Astrocyte of the cerebellum (primary cell): ENCODE results near the gene NDUFA11.

Experiments used
- DNase-seq: peaks from one replicate; pipeline ENCODE4 v3.0.0-alpha.2; 2011; ENCODE audit warnings: low read depth
- H3K4me3 ChIP-seq: 2 replicates; pipeline ENCODE4 v1.5.1; 2011; ENCODE audit warnings: mild to moderate bottlenecking, low read depth, low read length, moderate library complexity
- in situ Hi-C: cut with HindIII; loops from 2 replicates; pipeline ENCODE4 v1.10.0; 2017; ENCODE audit warnings: low sequenced_read_pairs
- TF ChIP-seq, protein P1 (sequence below): IDR thresholded peaks from 2 replicates; pipeline ENCODE4 v1.5.1; 2012; ENCODE audit warnings: low read length, low read depth, moderate library complexity, mild to moderate bottlenecking; ENCODE audit errors: missing control alignments

NDUFA11 gene

GRCh38 chr19:5932609-5933262, 29.1 kb upstream of the NDUFA11 start:
- in situ Hi-C loops: loop anchor here (5.0 kb wide), 1 partner anchor 35 kb away; no protein-coding TSS in a partner anchor
- H3K4me3 ChIP-seq: no peak overlapping the region
- DNase-seq: no peak
- TF ChIP-seq, protein P1, sequence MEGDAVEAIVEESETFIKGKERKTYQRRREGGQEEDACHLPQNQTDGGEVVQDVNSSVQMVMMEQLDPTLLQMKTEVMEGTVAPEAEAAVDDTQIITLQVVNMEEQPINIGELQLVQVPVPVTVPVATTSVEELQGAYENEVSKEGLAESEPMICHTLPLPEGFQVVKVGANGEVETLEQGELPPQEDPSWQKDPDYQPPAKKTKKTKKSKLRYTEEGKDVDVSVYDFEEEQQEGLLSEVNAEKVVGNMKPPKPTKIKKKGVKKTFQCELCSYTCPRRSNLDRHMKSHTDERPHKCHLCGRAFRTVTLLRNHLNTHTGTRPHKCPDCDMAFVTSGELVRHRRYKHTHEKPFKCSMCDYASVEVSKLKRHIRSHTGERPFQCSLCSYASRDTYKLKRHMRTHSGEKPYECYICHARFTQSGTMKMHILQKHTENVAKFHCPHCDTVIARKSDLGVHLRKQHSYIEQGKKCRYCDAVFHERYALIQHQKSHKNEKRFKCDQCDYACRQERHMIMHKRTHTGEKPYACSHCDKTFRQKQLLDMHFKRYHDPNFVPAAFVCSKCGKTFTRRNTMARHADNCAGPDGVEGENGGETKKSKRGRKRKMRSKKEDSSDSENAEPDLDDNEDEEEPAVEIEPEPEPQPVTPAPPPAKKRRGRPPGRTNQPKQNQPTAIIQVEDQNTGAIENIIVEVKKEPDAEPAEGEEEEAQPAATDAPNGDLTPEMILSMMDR: no peak

DNA sequence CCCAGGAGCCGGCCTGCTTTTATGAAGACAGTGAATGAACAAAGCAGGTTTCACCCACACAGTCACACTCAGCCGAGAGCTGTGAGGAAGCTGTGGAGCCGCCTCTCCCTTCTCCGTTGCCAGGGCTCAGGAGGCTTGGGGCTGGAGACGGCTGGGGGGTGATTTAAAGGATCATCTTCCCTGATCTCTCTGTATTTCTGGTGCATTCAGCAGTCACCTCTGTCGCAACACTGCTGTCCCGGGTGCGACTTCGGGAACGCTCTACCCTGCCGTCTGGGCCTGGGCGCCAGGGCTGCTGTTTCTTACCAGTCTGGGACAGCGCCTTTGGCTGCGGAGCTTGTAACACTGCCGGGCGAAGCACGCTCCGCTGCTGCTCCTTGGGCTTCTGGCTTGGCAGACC, 28.6 kb upstream of the NDUFA11 start:
- no peak for DNase-seq
- no peak overlapping the region for H3K4me3 ChIP-seq
- TF ChIP-seq, protein P1: no peak
- in situ Hi-C loops: loop anchor here (5.0 kb wide), 1 partner anchor 35 kb away; no protein-coding TSS in a partner anchor

DNA sequence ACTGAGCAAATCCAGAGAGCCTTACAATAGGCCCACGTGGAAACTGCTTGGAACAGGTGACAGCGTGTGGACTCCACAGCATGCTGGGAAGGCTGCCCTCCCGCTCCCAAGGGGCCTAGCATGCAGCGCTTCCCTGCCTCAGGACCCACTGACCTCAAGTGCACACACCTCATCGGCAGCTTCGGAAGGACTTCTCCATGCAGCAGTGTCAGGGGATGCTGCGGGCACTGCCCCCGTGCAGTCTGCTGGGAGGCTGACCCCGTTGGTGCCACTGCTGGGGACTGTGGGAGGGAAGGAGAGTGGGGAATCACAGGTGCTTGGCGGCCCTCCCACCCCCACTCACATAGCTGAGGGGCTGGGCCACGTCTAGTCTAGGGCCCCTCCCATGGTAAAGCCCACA, 27.7 kb upstream of the NDUFA11 start:
- no peak for DNase-seq
- H3K4me3 ChIP-seq: no peak overlapping the region
- TF ChIP-seq, protein P1: no peak
- in situ Hi-C loops: loop anchor here (5.0 kb wide), 1 partner anchor 36 kb away; no protein-coding TSS in a partner anchor

DNA sequence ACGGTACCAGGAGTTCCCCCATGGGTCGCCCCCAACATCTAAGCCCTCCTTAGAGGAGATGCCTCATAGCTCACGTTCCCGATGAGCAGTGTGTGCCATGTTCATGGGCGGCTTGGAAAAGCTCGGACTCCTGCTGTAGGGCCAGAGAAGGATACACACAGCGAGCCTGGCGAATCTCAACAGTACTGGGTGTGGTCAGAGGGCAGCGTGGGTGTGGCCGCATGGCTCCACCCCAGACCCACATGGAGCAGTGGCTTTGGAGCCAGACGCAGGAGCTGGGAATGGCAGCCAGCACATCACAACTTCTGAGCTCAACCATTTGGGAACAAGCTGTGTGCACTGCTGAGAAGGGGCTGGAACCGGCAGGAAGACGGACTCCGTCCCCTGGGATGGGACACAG, 26.0 kb upstream of the NDUFA11 start:
- H3K4me3 ChIP-seq: no peak overlapping the region
- DNase-seq: no peak
- in situ Hi-C loops: loop anchor here (5.0 kb wide), 1 partner anchor 38 kb away; no protein-coding TSS in a partner anchor
- TF ChIP-seq, protein P1: no peak

DNA sequence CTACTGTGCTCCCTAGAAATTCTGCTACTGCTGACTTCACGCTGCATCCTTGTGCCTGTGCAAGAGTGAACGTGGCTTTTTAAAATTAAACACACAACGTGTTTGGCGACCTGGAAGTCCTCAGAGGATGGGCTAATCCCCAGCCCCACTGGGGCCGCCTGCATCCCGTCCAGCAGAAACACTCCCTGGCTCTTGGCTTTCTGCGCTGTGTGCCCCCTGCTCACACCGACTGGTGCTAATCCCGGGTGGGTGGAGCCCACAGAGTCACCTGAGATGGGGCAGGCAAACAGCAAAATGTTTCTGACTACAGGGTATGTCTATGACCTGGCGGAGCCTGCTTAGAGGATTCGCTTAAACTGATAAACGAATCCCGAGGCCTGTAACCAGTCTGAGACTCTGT, 25.6 kb upstream of the NDUFA11 start:
- TF ChIP-seq, protein P1: no peak
- no peak for DNase-seq
- in situ Hi-C loops: no loop called here
- H3K4me3 ChIP-seq: no peak overlapping the region

DNA sequence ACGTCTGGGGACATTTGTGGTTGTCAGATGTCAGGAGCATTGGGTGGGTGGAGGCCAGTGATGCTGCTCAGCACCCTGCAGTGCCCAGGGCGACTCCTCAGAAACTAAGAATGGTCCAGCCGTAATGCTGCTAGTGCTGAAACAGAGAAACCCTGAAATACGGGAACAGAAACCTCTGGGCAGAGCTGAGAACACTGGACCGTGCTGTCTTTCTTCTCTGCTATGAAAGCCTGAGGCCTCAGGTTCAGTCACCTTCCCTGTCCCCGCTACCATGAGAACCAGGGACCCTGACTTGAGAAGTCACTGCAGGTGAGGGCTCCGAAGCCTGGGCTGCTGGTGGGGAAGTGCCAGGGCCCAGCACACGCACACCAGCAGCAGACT, 23.8 kb upstream of the NDUFA11 start:
- TF ChIP-seq, protein P1: no peak
- in situ Hi-C loops: no loop called here
- DNase-seq: no peak
- no peak overlapping the region for H3K4me3 ChIP-seq
